Panc1 (cell line): ENCODE data around the gene CRTAC1.

Source experiments
- POLR2AphosphoS5 ChIP-seq: IDR thresholded peaks from 2 replicates; pipeline ENCODE4 v1.6.1; 2012; ENCODE audit warnings: mild to moderate bottlenecking, low read depth, low read length, moderate library complexity
- SIN3A ChIP-seq: IDR thresholded peaks from 2 replicates; pipeline ENCODE4 v1.6.1; 2012; ENCODE audit warnings: low read depth, mild to moderate bottlenecking, low read length, moderate library complexity, borderline replicate concordance; ENCODE audit not compliant: insufficient read depth
- TF ChIP-seq, protein P1 (sequence below): fragments of 450-650 bp; IDR thresholded peaks from 2 replicates; pipeline ENCODE4 v1.5.1; 2017; ENCODE audit warnings: mild to moderate bottlenecking

- TF ChIP-seq, protein P1, sequence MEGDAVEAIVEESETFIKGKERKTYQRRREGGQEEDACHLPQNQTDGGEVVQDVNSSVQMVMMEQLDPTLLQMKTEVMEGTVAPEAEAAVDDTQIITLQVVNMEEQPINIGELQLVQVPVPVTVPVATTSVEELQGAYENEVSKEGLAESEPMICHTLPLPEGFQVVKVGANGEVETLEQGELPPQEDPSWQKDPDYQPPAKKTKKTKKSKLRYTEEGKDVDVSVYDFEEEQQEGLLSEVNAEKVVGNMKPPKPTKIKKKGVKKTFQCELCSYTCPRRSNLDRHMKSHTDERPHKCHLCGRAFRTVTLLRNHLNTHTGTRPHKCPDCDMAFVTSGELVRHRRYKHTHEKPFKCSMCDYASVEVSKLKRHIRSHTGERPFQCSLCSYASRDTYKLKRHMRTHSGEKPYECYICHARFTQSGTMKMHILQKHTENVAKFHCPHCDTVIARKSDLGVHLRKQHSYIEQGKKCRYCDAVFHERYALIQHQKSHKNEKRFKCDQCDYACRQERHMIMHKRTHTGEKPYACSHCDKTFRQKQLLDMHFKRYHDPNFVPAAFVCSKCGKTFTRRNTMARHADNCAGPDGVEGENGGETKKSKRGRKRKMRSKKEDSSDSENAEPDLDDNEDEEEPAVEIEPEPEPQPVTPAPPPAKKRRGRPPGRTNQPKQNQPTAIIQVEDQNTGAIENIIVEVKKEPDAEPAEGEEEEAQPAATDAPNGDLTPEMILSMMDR: no peak
- TF ChIP-seq POLR2AphosphoS5 (no peak), SIN3A (no peak)
Measured at GRCh38 chr10:97905276-97905675, 125.1 kb downstream of the CRTAC1 start.
